GM23338 (cell line): ENCODE data around the gene SPINDOC. TPM values are rescaled to one million over a fixed set of nuclear protein-coding genes. Genes with fewer than 3 reads are reported as not detected.

Experiments
- ATAC-seq: fragments of 200-7000 bp; cut with Tn5 transposase; 3 replicates; pipeline ENCODE4 v1.9.1; 2020
- DNase-seq: peaks from one replicate; pipeline ENCODE4 v3.0.0-alpha.2; 2015; ENCODE audit warnings: low spot score
- H2AFZ ChIP-seq: fragments of 200-600 bp; sonication (generic); 2 replicates; pipeline ENCODE4 v1.8.0; 2016; ENCODE audit warnings: antibody characterized with exemption, mild to moderate bottlenecking, moderate library complexity
- H3F3A ChIP-seq: fragments of 200-600 bp; sonication (generic); replicated peaks from 2 replicates; pipeline ENCODE4 v1.8.0; 2017; ENCODE audit warnings: antibody characterized with exemption, mixed run types, low read depth
- H3K27ac ChIP-seq: fragments of 200-600 bp; sonication (generic); 2 replicates; pipeline ENCODE4 v1.6.1; 2016; ENCODE audit warnings: low read depth
- H3K27me3 ChIP-seq: fragments of 200-600 bp; sonication (generic); 2 replicates; pipeline ENCODE4 v1.8.0; 2016; ENCODE audit warnings: mild to moderate bottlenecking, mixed run types, moderate library complexity; ENCODE audit not compliant: insufficient read depth
- H3K36me3 ChIP-seq: fragments of 200-600 bp; sonication (generic); 2 replicates; pipeline ENCODE4 v1.8.0; 2016; ENCODE audit warnings: mild to moderate bottlenecking; ENCODE audit not compliant: insufficient read depth
- H3K4me1 ChIP-seq: fragments of 200-600 bp; sonication (generic); 2 replicates; pipeline ENCODE4 v1.8.0; 2016; ENCODE audit warnings: mild to moderate bottlenecking, moderate library complexity; ENCODE audit not compliant: insufficient read depth
- H3K4me2 ChIP-seq: fragments of 200-600 bp; sonication (generic); 2 replicates; pipeline ENCODE4 v1.7.1; 2017; ENCODE audit warnings: mixed run types
- H3K4me3 ChIP-seq: fragments of 200-600 bp; sonication (generic); 2 replicates; pipeline ENCODE4 v1.6.1; 2016; ENCODE audit warnings: mixed run types
- H3K79me2 ChIP-seq: fragments of 200-600 bp; sonication (generic); replicated peaks from 2 replicates; pipeline ENCODE4 v1.8.0; 2017; ENCODE audit warnings: mild to moderate bottlenecking; ENCODE audit not compliant: insufficient read depth
- H3K9me2 ChIP-seq: fragments of 200-600 bp; sonication (generic); 2 replicates; pipeline ENCODE4 v1.8.0; 2017; ENCODE audit not compliant: insufficient read depth
- H4K20me1 ChIP-seq: fragments of 200-600 bp; sonication (generic); replicated peaks from 2 replicates; pipeline ENCODE4 v1.8.0; 2017; ENCODE audit warnings: mild to moderate bottlenecking; ENCODE audit not compliant: insufficient read depth
- H3K27ac Mint-ChIP-seq: 2 replicates; pipeline ENCODE4 v1.8.0; 2020; ENCODE audit warnings: inconsistent platforms, mild to moderate bottlenecking, moderate library complexity, mixed read lengths
- H3K27me3 Mint-ChIP-seq: 3 replicates; pipeline ENCODE4 v1.8.0; 2022; ENCODE audit warnings: low read depth, mild to moderate bottlenecking, moderate library complexity, mixed read lengths, inconsistent platforms; ENCODE audit not compliant: insufficient read depth, poor library complexity
- H3K36me3 Mint-ChIP-seq: 3 replicates; pipeline ENCODE4 v1.8.0; 2021; ENCODE audit warnings: low read depth, mild to moderate bottlenecking, inconsistent platforms, moderate library complexity, mixed read lengths
- H3K4me1 Mint-ChIP-seq: 3 replicates; pipeline ENCODE4 v1.8.0; 2020; ENCODE audit warnings: mild to moderate bottlenecking, inconsistent platforms, mixed read lengths
- H3K4me3 Mint-ChIP-seq: 3 replicates; pipeline ENCODE4 v1.8.0; 2021; ENCODE audit warnings: moderate library complexity, mild to moderate bottlenecking, inconsistent platforms, mixed read lengths
- H3K9me3 Mint-ChIP-seq: 3 replicates; pipeline ENCODE4 v1.8.0; 2020; ENCODE audit warnings: moderate library complexity, mild to moderate bottlenecking, inconsistent platforms, mixed read lengths
- CREB1 ChIP-seq: fragments of 250-450 bp; sonication (Bioruptor Pico); IDR thresholded peaks from 2 replicates; pipeline ENCODE4 v1.5.0; 2020; ENCODE audit warnings: low read depth, mild to moderate bottlenecking, moderate library complexity
- CTCF ChIP-seq, 2 experiments: fragments of 200-600 bp in 1 of 2; sonication (generic) in 1 of 2; conservative IDR thresholded peaks; 2 replicates each; pipeline versions ENCODE4 v1.5.1 to v1.6.1; 2016 to 2017; ENCODE audit warnings: antibody characterized with exemption in 2 of 2, low read depth in 2 of 2, mild to moderate bottlenecking in 2 of 2, moderate library complexity in 1 of 2
- ETS1 ChIP-seq: IDR thresholded peaks from 2 replicates; pipeline ENCODE4 v1.6.1; 2016; ENCODE audit warnings: antibody characterized with exemption
- EZH2 ChIP-seq: fragments of 200-600 bp; sonication (generic); IDR thresholded peaks from one replicate; pipeline ENCODE4 v1.8.0; 2017; ENCODE audit warnings: antibody characterized with exemption, mild to moderate bottlenecking, low read depth; ENCODE audit not compliant: unreplicated experiment
- EZH2phosphoT487 ChIP-seq: fragments of 200-600 bp; sonication (generic); IDR thresholded peaks from one replicate; pipeline ENCODE4 v1.8.1; 2018; ENCODE audit warnings: antibody characterized with exemption; ENCODE audit not compliant: unreplicated experiment
- JUNB ChIP-seq: IDR thresholded peaks from one replicate; pipeline ENCODE4 v1.6.1; 2016; ENCODE audit warnings: antibody characterized with exemption; ENCODE audit not compliant: unreplicated experiment
- NANOG ChIP-seq: IDR thresholded peaks from 2 replicates; pipeline ENCODE4 v1.6.1; 2016; ENCODE audit warnings: antibody characterized with exemption, borderline replicate concordance
- POLR2AphosphoS5 ChIP-seq: IDR thresholded peaks from 2 replicates; pipeline ENCODE4 v1.6.1; 2016; ENCODE audit warnings: antibody characterized with exemption, low read depth
- REST ChIP-seq: IDR thresholded peaks from one replicate; pipeline ENCODE4 v1.6.1; 2018; ENCODE audit warnings: antibody characterized with exemption; ENCODE audit not compliant: unreplicated experiment
- STAT1 ChIP-seq: IDR thresholded peaks from one replicate; pipeline ENCODE4 v1.6.1; 2016; ENCODE audit warnings: antibody characterized with exemption; ENCODE audit not compliant: unreplicated experiment
- ZNF114 ChIP-seq: fragments of 250-450 bp; sonication (Bioruptor Pico); IDR thresholded peaks from 2 replicates; pipeline ENCODE4 v1.5.0; 2020; ENCODE audit warnings: mild to moderate bottlenecking, moderate library complexity
- ZNF331 ChIP-seq: fragments of 250-450 bp; sonication (Bioruptor Pico); IDR thresholded peaks from 2 replicates; pipeline ENCODE4 v1.5.0; 2020; ENCODE audit warnings: low read depth, mild to moderate bottlenecking, moderate library complexity
- ZNF462 ChIP-seq: fragments of 250-450 bp; sonication (Bioruptor Pico); IDR thresholded peaks from 2 replicates; pipeline ENCODE4 v1.5.0; 2020; ENCODE audit warnings: mild to moderate bottlenecking, moderate library complexity
- polyA plus RNA-seq: library from polyadenylated mRNA; unstranded; fragments of >200 nt; fragmentation: Nextera tagmentation; extraction: Ambion mirVana; gene quantifications from 2 replicates; pipeline ENCODE4 v1.2.1, GENCODE V29; 2016
- total RNA-seq: library from RNA; depleted of rRNA; stranded (reverse); fragments of >200 nt; shearing (Covaris generic); gene quantifications from 2 replicates; pipeline ENCODE4 v1.2.3, GENCODE V29; 2014

SPINDOC gene
- total and polyA plus RNA-seq, 2 experiments from 2014 or later: 9.4 to 84.7 TPM

GRCh38 chr11:63818609-63819008 lies 5.4 kb downstream of the SPINDOC start:
- no peak overlapping the region for H3K4me3 Mint-ChIP-seq
- TF ChIP-seq ZNF331 (CRISPR knock-in tag) (no peak), EZH2 (no peak), STAT1 (no peak), CTCF (conservative IDR thresholded peaks at IDR 0.05; ENCODE audit: low read depth in 2 of 2) (no peak), CREB1 (CRISPR knock-in tag) (no peak), ZNF462 (CRISPR knock-in tag) (no peak), JUNB (no peak), EZH2phosphoT487 (no peak), ETS1 (no peak), ZNF114 (CRISPR knock-in tag) (no peak), NANOG (no peak), POLR2AphosphoS5 (no peak), REST (no peak)
- H4K20me1 ChIP-seq: peaks cover 50% of the 10 kb centered on the region
- peaks cover 18% of the 10 kb centered on the region for H3K4me1 Mint-ChIP-seq
- H3K4me2 ChIP-seq: no peak overlapping the region
- no peak for DNase-seq
- peaks cover 2% of the 10 kb centered on the region for H3K27me3 Mint-ChIP-seq
- H2AFZ ChIP-seq: no peak overlapping the region
- no peak for ATAC-seq
- H3K9me3 Mint-ChIP-seq: no peaks in the 10 kb centered on the region; the same call in 2 of the 3 replicates
- peaks cover 42% of the 10 kb centered on the region for H3K79me2 ChIP-seq
- H3K9me2 ChIP-seq: no peaks in the 10 kb centered on the region
- H3K4me3 ChIP-seq: no peak overlapping the region
- H3K27ac ChIP-seq: no peak overlapping the region
- H3K36me3 Mint-ChIP-seq: peaks cover 92% of the 10 kb centered on the region
- H3K4me1 ChIP-seq: peaks cover 11% of the 10 kb centered on the region
- H3K27me3 ChIP-seq: no peaks in the 10 kb centered on the region
- H3F3A ChIP-seq: peaks cover 27% of the 10 kb centered on the region
- H3K36me3 ChIP-seq: peaks cover 47% of the 10 kb centered on the region
- H3K27ac Mint-ChIP-seq: no peak overlapping the region
